Measurements from ENCODE around the gene MTHFSD. TPM values are rescaled to one million over a fixed set of nuclear protein-coding genes. Genes with fewer than 3 reads are reported as not detected.

The MTHFSD gene
- total RNA-seq, 6 donors from 2014 or later, result 13.8 to 39.8 (median 22.0) TPM

- H3K27ac ChIP-seq, result no peak overlapping the region
- TF ChIP-seq, protein P1, sequence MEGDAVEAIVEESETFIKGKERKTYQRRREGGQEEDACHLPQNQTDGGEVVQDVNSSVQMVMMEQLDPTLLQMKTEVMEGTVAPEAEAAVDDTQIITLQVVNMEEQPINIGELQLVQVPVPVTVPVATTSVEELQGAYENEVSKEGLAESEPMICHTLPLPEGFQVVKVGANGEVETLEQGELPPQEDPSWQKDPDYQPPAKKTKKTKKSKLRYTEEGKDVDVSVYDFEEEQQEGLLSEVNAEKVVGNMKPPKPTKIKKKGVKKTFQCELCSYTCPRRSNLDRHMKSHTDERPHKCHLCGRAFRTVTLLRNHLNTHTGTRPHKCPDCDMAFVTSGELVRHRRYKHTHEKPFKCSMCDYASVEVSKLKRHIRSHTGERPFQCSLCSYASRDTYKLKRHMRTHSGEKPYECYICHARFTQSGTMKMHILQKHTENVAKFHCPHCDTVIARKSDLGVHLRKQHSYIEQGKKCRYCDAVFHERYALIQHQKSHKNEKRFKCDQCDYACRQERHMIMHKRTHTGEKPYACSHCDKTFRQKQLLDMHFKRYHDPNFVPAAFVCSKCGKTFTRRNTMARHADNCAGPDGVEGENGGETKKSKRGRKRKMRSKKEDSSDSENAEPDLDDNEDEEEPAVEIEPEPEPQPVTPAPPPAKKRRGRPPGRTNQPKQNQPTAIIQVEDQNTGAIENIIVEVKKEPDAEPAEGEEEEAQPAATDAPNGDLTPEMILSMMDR (IDR thresholded peaks at IDR 0.05), result no peak
- TF ChIP-seq EP300 (IDR thresholded peaks at IDR 0.05) (no peak), POLR2A (IDR thresholded peaks at IDR 0.05) (no peak), POLR2AphosphoS5 (IDR thresholded peaks at IDR 0.05) (no peak)
- no peaks in the 10 kb centered on the region for H3K27me3 ChIP-seq
- DNase-seq (no peak), ATAC-seq (ENCODE audit: low FRiP score in 2 of 2) (no peak)
- H3K36me3 ChIP-seq, result no peaks in the 10 kb centered on the region
- WGBS, 2 donors, result 93 to 94% methylated on average over 3 of the region's 3 CpGs
- no peaks in the 10 kb centered on the region for H3K4me1 ChIP-seq
- no peaks in the 10 kb centered on the region for H3K9me3 ChIP-seq
- no peak overlapping the region for H3K4me3 ChIP-seq
These were observed 32.5 kb upstream of the MTHFSD start for GRCh38 chr16:86587487-86587886.

DNA sequence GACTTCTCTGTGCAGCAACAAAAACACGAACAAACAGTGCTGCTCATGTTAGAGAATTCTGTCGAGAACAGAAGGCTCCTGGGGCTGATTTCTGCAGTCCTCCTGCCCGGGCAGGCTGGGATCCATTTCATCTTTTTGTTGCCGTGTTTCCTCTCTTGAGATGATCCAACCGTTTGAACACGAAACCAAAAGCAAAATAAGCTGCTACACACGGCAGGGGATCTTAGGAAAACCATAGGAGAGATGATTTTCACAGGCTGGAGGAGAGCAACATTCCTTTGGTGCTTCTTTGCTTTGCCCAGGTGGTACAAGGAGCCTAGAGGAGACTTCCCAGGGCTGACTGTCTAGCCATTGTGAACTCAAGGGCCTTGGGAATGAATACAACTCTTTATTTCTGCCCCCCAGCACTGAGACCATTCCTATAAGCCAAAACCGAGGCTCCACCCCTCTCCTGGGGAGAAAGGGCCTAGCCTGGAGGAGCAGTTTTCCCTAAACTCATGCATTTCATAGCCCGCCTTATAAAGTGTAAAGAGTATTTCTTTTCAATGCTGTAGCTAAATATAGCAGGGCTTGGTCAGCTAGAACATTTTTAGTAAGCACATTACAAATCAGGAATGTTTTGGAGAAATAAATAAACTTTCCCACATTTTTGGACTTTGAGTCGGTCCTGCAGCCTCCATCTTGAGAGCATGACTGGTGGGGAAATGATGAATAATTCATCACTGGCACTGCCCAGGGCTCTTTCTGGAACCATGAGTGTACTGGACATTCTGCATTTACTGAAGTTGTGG lies 31.0 kb upstream of the MTHFSD start:
- H3K27ac ChIP-seq, result no peak overlapping the region

GRCh38 chr16:86584726-86585721 lies 30.0 kb upstream of the MTHFSD start:
- Histone ChIP-seq H3K4me1 (no peaks in the 10 kb centered on the region), H3K27ac (no peak overlapping the region), H3K36me3 (no peaks in the 10 kb centered on the region), H3K9me3 (no peaks in the 10 kb centered on the region), H3K27me3 (peaks cover 0 to 3% (median 0%) of the 10 kb centered on the region in 4 donors), H3K4me3 (no peak overlapping the region)
- WGBS, 2 donors, result 76 to 79% methylated on average over 12 of the region's 12 CpGs
- DNase-seq (no peak), ATAC-seq (ENCODE audit: low FRiP score in 2 of 2) (no peak)
- TF ChIP-seq, protein P1 (IDR thresholded peaks at IDR 0.05), result no peak
- TF ChIP-seq POLR2A (IDR thresholded peaks at IDR 0.05), result no peak
- TF ChIP-seq POLR2AphosphoS5 (IDR thresholded peaks at IDR 0.05), result no peak
- no peak for TF ChIP-seq EP300 (IDR thresholded peaks at IDR 0.05)

More for the DNA sequence above, 31.0 kb upstream of the MTHFSD start:
- Histone ChIP-seq H3K9me3 (no peaks in the 10 kb centered on the region), H3K4me1 (no peaks in the 10 kb centered on the region), H3K27me3 (no peaks in the 10 kb centered on the region), H3K4me3 (no peak overlapping the region), H3K36me3 (no peaks in the 10 kb centered on the region)
- 70 to 72% methylated on average over 10 of the region's 10 CpGs for WGBS, 2 donors
- no peak for TF ChIP-seq POLR2A (IDR thresholded peaks at IDR 0.05)
- TF ChIP-seq POLR2AphosphoS5 (IDR thresholded peaks at IDR 0.05), result no peak
- no peak for TF ChIP-seq EP300 (IDR thresholded peaks at IDR 0.05)
- TF ChIP-seq, protein P1 (IDR thresholded peaks at IDR 0.05), result no peak
- ATAC-seq (ENCODE audit: low FRiP score in 2 of 2), result no peak
- DNase-seq, result no peak

GRCh38 chr16:86584071-86584685 lies 29.1 kb upstream of the MTHFSD start:
- H3K4me1 ChIP-seq, result peaks cover 0 to 7% (median under 1%) of the 10 kb centered on the region in 4 donors
- WGBS, 2 donors, result 73 to 78% methylated on average over 6 of the region's 6 CpGs
- H3K27ac ChIP-seq, result no peak overlapping the region
- no peak for DNase-seq
- H3K4me3 ChIP-seq, result no peak overlapping the region
- H3K27me3 ChIP-seq, result peaks cover 0 to 11% (median 3%) of the 10 kb centered on the region in 4 donors
- no peaks in the 10 kb centered on the region for H3K36me3 ChIP-seq
- TF ChIP-seq POLR2A (IDR thresholded peaks at IDR 0.05), result no peak
- no peak for TF ChIP-seq POLR2AphosphoS5 (IDR thresholded peaks at IDR 0.05)
- TF ChIP-seq, protein P1 (IDR thresholded peaks at IDR 0.05), result no peak
- no peak for TF ChIP-seq EP300 (IDR thresholded peaks at IDR 0.05)
- H3K9me3 ChIP-seq, result no peaks in the 10 kb centered on the region
- ATAC-seq (ENCODE audit: low FRiP score in 2 of 2), result no peak
